Measurements from ENCODE around the gene CD247. TPM values are rescaled to one million over a fixed set of nuclear protein-coding genes. Genes with fewer than 3 reads are reported as not detected.
A peak's percentile ranks its signal among the peaks of the same experiment; 100 is the strongest.

CD247 gene
- total RNA-seq, 1 donor from 2014 or later = 5.2 TPM

DNA sequence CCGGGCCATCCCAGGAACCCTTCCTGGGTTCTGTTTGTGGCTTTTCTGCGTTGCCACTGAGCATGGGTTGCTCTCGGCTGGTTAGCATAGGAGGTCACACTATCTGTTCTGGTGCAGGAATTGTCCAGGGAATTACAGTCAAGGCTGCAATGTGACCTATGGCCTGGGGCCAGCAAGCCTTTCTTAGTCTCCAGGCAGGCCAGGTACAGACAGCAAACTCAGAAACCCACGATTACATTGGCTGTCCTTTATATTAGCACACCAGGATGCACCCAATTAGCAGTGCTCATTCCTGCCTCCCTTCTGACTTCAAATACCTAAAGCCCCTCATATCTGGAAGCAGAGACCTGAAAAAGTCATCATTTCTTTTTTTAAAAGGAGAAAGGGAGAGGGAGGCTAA is 55.2 kb downstream of the CD247 start:
- DNase-seq (ENCODE audit: low spot score) = no peak

GRCh38 chr1:167462341-167462740 is 56.0 kb downstream of the CD247 start:
- no peak for DNase-seq (ENCODE audit: low spot score)

GRCh38 chr1:167460836-167461235 is 57.5 kb downstream of the CD247 start:
- DNase-seq (ENCODE audit: low spot score) = no peak

- DNase-seq (ENCODE audit: low spot score) = no peak
Observed at GRCh38 chr1:167457936-167458584, 60.3 kb downstream of the CD247 start.

GRCh38 chr1:167456926-167457325 is 61.4 kb downstream of the CD247 start:
- no peak for DNase-seq (ENCODE audit: low spot score)

DNA sequence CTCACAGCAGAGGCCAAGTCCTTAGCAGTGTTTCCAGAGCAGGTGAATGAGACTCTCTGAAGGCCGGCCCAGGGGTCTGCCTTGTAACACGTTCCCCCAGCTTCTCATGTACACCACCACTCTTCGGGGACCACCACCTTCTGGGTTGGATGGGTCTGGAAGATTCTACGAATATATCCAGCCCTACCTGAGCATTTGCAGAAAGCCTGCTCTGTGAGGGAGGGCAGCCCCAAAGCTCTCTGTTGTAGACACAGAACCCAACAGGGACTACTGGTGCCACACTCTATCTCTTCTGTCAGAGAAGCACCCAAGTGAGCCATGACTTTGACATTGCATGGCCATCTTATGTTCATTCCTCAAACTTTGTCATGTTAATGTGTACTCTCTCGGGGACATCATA is 61.8 kb downstream of the CD247 start:
- no peak for DNase-seq (ENCODE audit: low spot score)

DNA sequence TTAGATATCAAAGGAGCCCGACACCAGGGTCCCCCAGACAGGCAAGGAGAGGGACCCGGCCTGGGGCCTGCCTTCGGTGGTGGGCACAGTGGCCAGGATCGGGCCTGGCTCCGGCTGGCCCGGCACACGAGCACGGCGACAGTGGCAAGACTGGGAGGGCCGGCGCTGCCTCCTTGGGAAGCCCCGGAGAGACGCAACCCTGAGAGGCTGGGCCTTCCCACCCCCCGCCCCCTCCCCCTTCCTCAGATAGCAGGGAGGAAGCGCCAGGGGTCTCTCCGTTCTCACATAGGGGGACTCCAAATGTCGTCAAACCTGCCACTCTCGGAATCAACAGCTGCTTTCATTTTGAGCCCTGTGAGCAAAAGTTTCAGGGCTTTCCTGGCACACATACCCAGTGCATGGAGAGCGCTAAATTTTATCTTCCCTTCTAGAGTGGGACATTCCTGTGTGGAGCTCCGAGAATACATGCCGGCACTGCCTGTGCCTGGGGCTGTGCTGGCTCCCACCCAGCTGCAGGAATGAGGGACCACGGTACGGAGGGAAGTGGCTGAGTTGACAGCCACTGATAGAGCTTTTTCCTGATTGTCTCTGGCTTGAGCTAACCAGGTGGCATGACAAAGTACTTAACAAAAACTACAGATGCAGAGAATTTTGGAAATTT is 62.4 kb downstream of the CD247 start:
- DNase-seq (ENCODE audit: low spot score) = no peak

DNA sequence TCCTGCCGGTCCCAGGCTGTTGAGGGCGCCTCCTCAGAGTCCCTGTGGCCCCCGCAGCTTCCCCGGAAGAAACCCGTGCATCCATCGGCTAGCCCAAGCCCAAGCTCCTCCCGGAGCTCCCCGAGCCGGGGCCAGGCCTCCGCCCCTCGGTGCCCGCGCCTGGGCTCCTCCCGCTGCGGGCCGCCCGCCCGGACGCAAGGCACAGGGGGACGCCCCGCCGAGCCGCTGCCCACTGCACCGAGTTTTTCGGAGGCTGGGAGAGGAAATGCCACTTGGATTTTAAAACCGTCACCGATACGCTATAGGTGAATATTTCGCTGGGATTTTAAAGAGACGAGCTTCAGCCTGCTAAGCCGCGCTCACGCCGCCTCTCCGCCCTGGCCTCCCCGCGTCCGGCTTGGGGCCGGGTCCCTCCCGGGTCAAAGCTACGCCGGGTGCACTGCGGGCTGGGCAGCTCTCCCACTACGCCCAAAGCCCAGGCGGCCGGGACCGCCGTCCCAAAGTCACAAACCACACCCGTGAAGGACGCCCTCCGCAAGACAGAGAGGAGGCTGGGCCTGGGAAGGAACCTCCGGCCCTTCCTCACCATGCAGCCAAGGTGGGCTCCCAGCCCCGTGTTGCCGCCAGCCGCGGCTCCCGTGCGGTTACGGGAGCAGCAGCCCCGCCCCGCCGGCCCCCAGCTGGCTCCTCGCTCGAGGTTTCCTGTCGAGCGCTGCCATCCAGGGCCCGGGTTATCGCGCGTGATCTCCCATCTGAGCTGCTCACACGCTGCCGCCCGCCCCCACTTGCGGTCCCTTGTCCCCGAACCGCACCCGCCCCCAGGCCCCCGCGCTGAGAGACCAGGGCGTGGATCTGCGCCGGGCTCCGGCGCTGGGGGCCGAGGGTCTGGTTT is 63.2 kb downstream of the CD247 start:
- peak; percentile 58 for DNase-seq (ENCODE audit: low spot score)

DNA sequence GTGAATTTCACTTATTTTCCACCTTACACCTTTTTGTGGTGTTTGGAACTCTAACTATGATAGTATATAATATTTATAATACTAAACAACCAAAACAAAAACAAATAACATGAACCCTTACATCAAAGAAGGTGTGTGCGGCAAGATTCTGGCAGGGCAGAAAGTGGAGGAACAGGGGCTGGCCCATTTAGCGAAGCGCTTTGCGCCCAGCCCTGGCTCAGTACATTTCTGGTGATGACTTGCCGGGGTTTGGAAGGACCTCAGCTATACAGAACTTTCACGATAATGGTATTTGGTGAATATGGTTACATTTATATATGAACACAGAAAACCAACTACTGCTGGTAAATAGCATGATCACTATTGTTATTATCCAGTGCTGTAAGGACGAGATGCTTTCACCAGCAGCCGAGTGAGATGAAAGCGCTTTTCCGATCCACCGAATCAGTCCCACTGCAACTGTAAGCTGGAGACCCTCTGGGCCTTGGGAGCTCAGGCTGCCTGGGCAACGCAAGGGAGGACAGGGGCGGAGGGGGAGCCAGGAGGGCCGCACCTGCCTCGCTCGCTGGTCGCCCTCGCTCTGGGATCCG is 63.9 kb downstream of the CD247 start:
- DNase-seq (ENCODE audit: low spot score) = no peak

- no peak for DNase-seq (ENCODE audit: low spot score)
Observed at GRCh38 chr1:167453123-167453522, 65.2 kb downstream of the CD247 start.

- no peak for DNase-seq (ENCODE audit: low spot score)
Observed at GRCh38 chr1:167452483-167452882, 65.8 kb downstream of the CD247 start.

GRCh38 chr1:167450843-167451242 is 67.5 kb downstream of the CD247 start:
- no peak for DNase-seq (ENCODE audit: low spot score)

DNA sequence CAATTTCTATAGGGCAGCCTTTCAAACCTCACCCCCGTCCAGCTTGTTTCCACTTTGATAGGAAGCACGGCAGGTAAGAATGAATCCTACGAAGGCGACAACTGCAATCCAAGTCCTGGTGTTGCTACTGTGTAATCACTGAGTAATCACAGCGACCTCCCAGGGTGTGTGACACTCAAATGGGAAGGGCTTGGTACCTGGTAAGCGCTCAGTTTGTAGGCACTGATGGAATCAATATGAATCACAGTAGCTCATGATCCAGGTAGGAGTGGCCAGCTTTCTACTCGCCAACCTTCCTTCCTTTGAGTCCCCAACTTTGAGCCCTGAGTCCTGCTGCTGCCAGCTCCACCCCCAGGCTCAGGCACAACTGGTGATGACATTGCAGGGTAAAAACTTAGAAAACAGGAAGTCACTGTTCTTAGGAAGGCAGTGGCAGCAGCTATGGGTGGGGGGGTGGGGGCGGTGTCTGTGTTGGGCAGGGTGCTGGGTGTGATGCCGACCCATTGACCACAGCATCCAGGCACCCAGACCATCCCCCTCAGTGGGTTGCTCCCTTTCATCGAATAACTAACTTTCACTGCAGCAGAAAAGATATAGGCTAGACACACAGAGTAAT is 70.7 kb downstream of the CD247 start:
- DNase-seq (ENCODE audit: low spot score) = peak; percentile 91

GRCh38 chr1:167446966-167447365 is 71.4 kb downstream of the CD247 start:
- DNase-seq (ENCODE audit: low spot score) = no peak

DNA sequence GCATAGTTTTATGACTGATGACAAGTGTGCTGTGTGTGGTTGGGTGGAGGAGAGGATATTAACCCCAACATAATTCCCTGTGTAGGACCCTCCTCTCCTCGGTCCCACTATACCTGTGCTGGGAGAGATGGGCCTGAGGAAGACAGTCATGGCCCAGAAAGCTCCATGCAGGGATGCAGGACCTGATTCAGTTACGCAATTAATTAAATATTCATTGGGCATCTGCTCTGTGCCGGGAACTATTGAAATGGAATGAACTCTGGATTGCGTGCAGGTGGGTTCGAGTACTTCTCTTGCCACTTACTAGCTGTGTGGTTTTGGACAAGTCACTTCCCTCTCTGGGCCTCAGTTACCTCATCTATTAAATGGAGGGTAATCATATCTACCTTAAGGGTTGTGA is 74.6 kb downstream of the CD247 start:
- no peak for DNase-seq (ENCODE audit: low spot score)

GRCh38 chr1:167442854-167443565 is 75.3 kb downstream of the CD247 start:
- DNase-seq (ENCODE audit: low spot score) = no peak

DNA sequence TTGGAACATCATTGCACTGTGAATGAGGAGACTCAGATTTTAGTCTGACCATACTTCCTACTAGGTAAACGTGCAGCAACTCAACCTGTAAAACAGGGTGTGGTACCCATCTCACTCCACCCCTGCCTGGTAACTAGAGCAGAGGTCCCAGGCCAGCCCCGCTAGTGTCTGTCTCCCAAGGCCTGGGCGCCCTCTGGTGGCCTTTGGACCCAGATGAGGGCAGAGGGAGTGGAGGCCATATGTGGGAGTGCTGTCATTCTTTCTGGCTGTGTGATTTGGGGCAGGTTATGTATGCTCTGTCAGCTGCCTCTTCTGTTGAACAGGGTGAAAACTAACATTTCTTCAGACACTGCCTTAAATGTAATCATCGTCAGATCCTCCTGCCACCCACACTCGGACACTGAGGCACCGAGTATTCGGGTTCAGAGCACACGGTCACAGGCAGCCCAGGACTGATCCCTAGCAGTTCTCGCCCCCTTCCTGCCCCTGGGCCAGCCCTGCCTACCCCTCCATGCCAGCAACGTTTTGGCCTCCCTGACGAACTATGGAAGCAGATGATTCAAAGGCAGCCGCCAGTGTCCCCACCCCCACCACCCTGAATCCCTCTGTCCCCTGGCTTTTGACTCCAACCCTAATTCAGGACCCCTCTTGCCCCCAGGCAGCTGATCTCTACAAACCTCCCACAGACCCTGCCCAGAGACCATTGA is 76.0 kb downstream of the CD247 start:
- DNase-seq (ENCODE audit: low spot score) = peak; percentile 82

- no peak for DNase-seq (ENCODE audit: low spot score)
Observed at GRCh38 chr1:167441222-167441621, 77.1 kb downstream of the CD247 start.

DNA sequence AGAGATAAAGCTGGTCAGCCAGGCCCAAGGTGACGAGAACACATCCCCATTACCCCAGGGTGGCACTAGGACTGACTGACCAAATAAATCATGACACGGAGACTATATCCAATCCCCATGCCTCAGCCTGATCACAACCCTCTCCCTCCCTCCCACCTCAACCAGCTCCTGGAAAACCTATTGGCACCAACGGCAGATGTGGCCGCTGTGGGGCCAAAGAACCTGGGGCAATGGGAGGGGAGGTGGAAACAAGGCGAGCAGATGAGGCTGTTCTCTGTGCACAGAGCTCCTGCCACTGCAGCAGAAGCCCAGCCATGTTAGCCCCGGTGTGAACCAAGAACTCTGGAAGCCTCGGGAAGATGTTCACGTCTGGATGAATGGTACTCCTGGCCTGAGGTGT is 77.6 kb downstream of the CD247 start:
- DNase-seq (ENCODE audit: low spot score) = no peak

- peak; percentile 9 for DNase-seq (ENCODE audit: low spot score)
Observed at GRCh38 chr1:167440345-167440744, 78.0 kb downstream of the CD247 start.

Data from mucosa of gallbladder (tissue), 1 donor.